HTR-8/SVneo (cell line): Measurements from ENCODE around the gene MBOAT2.

Source experiments
- DNase-seq: peaks from one replicate; pipeline ENCODE4 v3.0.0; 2011; ENCODE audit warnings: low spot score, mixed read lengths; ENCODE audit not compliant: insufficient read length
- FAIRE-seq: peaks from 2 replicates; lab custom pipeline; 2011; peaks lifted over from hg19 to GRCh38; lab: Jason Lieb, UNC

The MBOAT2 gene

DNA sequence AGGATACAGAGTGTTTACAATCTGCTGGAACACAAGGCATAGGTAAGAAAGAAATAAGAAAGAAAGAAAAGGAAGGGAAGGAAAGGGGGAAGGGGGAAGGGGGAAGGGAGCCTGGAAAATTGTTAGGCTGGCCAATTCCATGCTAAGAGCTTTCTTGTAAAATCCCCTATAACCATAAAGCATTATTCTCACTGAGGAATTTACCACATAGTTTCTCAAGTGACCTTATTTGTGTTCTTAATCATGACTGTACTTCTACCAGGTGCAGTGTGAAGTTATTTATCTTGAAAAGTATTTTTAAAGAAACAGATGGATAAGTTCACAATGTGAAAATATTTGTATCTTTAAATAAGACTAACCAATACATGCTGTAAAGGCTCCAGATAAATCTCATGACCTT, 126.9 kb downstream of the MBOAT2 start:
- DNase-seq (no peak), FAIRE-seq (no peak)

DNA sequence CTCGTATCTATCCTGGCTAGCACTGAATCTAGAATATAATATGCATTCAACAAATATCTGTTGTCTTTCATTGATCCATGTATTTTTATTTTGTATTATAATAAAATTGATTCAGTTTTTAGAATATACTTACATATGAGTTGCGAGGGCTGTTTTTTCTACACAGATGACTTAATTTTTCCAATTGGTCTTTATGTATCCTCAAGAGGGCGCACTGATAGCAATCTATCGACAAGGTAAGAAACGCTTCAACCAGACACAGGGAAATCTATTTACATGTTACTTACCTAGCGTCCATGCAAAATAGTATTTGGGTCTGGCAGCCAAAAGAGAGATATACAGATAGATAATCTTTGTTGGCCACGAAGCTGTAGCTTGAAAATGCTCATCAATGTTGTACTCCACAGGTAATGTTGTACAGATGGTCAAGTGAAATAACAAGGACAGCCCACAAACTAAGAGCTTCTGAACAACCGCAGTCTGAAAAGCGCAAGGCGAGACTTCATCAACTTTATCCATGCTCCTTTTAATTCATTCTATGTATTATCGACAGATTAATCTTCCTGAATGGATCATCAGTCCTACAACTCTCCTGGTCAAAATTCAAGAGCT, 130.6 kb downstream of the MBOAT2 start:
- FAIRE-seq (no peak), DNase-seq (peak; percentile 56)

DNA sequence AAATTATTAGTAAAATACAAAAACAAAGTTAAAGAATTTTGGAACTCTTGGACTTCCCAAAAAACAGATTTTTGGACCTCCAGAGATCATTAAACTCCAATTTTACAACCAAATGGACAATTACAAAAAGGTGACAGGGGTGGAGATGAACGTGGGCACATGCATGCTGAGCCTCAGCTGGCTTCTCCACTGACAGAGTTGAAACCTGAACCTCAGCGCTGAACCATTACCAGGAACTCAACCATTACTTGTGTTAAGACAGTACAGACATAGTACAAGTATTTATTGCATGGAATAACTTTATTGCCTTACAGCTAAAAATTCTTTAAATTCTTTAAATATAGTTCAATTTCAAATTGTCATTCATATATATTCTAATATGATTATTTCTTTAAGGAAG, 133.0 kb downstream of the MBOAT2 start:
- no peak for FAIRE-seq
- no peak for DNase-seq

DNA sequence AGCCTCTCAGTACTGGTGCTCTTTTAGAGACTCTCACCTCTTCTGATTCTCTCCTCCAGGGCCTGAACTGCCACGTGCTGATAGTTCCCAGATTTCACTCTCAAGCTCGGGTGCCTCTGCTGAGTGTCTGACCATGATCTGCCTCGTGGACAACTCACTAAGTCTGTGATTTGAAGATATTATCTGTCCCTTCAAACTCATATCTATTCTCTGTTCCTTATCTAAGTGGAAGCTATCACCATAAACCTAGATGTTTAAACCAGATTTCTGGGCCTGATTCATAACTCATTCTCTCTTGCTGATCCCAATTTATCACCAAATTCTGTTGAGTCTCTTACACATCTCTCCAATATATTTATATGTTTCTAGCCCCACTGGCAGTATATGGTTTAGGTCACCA, 136.1 kb downstream of the MBOAT2 start:
- FAIRE-seq (no peak), DNase-seq (no peak)

DNA sequence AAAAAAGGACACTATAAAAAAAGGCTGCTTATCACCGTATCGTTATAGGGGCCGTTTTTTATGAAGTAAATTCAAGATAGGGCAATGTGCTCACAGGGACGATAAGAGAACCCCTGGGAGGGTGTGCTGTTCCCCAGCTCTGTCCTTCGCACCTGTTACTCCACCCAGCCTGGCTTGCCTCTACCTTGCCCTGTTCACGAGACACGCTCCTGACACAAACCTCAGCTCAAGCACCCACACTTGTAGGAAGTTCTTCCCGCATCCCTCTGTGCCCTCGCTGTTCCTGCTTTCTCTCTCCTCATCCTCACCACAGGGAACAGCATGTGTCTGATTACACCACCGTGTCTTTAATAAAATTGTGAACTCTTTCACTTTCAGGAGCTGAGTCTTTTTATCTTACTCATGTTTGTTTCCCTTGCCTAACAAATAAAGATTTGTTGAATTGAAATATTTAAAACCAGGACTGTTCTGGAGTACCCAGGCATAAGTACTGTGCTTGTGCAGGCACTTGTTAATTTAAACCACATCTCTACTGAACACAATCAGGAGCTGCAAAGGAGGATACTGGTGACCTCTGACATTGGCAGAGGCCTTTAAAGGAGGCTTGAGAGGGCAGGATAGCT, 140.0 kb downstream of the MBOAT2 start:
- DNase-seq: no peak
- no peak for FAIRE-seq

DNA sequence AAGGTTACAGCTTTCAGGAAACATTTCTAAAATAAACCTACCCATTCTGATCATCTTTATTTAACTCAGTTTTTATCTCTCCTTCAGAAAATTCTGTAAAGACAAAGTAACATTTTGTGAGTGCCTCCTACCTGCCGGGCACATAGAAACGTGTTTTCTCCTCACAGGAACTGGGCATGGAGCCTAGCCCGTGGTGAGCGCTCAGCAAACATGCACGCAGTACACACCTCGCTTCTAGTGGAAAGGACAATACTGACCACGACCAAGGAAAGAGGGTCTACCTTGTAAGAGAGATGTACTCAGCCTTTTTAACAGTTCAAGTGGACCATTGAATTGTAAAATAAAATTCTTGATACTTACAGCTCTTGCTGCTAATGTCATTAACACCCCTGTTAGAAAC, 141.3 kb downstream of the MBOAT2 start:
- FAIRE-seq: no peak
- DNase-seq: no peak

DNA sequence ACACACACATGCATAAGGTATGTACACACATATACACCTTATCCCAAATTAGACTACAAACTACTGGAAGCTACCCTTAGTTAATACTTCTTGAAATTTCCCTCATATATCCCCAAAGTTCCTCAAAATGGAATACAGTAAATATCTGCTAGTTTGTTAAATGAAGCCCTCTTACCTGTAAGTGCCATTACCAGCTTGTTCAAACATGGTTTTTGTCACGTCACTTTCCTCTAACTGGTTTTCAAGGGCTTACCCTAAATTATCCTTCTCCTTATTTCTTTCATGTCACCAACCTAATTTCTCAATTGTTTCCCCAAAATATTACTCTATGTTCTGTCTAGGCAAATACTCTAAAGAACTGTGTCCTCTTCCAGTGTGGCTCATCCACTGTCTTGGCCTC, 141.7 kb downstream of the MBOAT2 start:
- no peak for DNase-seq
- FAIRE-seq: no peak

DNA sequence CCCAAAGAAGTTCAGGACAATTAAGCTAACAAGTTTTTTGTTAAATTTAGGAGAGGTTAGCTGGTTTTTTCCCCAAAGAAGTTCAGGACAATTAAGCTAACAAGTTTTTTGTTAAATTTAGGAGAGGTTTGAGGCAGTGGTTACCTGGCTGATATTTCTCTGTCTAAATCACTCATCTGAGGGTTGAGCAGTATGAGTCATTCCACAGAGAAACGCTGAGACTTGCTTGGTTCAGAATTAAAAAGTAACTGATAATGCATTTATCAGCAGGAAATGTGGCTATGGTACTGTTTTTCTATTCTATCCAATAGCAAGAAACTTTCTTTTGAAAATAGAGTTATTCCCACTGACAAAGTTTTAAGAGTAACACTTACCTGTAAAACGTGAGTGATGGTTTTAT, 143.2 kb downstream of the MBOAT2 start:
- DNase-seq (no peak), FAIRE-seq (no peak)

DNA sequence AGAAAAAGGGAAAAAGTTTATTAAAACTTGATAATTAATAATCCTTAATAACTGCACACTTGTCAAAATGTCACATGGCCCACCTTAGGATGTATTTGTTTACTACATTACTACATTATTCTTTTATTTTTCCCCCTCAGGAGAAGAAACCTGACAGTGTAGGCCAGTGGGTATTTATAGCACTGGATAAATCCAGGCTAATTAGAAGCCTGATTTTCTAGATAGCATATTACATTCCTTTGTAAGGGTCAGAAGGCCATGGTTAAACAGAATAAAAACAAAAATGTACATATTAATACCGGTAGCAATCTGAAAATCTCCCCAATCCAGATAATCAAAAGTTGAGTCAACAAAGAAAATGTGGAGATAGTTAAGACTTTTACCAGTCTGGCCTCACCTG, 144.6 kb downstream of the MBOAT2 start:
- DNase-seq (no peak), FAIRE-seq (no peak)

DNA sequence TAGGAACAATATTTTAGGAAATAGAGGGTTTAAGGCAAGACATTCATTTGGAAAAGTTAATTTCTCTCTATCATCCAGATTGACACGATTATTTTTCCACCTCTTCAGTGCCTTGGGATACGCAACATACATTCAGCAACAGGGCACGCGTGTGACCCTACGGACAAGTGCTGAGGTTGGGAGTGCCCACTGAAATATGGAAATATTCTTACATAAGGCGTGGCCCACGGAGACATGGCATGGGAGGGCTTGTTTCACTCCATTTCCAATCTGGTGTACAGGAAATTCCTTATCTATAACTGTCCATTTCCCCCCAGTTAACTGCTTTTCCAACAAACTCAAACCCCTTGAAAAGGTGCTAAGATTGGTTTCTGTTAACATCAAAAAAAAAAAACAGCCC, 145.2 kb downstream of the MBOAT2 start:
- no peak for DNase-seq
- FAIRE-seq: no peak

DNA sequence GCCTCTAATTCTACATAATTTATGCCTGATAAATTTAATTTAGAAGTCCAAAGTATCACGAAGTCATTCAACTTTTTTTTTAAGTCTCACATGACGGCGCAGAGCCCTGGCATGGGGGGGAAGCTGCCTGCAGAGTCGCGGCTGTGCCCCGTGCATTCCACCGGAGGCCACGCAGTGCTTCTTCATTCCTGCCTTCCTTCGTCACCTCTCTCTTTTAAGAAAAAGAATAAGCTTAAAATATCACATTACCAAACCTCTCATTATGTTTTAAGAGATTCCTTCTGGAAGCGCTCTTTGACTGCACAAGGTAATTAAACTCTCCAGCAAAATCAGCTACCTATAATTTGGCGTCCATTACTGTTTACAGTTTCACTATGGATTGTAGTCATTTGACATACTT, 145.8 kb downstream of the MBOAT2 start:
- FAIRE-seq (no peak), DNase-seq (no peak)

DNA sequence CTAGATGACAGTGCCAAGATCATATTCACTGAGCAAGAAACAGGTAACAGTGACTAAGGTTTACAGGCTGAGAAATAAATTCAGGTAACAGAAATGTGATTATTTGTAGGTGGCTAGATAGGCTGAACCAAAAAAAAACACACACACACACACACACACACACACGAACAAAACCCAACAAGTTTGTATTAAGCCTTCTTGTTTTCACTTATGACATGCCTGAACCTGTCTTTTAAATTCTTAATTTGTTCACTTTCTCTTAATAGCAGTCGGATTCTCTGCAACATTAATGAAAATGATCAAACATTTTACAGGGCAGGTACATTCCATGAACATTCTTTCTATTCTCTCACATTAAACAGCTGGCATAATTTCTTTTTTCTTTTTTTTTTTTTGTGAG, 147.3 kb downstream of the MBOAT2 start:
- FAIRE-seq: no peak
- no peak for DNase-seq

DNA sequence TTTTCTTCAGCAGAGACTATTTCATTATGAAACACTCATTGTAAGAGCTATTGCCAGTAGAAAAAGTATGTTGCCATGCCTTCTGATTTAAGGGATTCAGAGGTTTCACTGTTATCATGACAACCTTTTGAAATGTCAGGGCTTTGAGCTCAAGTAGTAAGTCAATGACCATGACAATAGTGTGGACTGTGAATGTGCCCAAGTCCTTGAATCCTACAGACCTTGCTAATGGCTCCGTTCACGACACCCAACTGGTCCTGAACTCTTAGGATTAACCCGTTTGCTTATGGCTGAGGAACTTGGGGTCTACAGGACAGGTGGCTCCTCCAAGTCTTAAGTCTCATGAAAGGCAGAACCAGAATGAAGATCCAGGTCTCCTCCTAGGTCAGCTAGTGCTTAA, 148.5 kb downstream of the MBOAT2 start:
- DNase-seq: no peak
- FAIRE-seq: peak; percentile 13

DNA sequence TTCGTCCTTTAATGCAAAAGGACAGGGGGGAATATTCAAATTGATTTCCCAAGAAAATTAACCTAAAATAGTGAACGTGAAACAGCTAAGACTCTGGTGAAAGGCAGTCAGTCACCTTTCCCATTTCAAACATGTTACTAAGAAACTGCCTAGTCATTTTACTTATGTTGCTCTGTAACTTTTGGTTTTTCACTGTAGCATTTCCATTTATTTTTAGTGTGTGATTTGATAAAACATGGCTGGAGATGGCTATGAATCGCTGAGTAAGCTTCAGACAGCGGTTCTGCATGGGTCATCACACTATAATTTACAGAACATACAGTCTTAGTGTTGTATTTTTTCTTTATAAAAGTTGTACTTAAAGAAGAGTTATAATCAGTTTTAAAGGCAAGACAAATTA, 150.1 kb downstream of the MBOAT2 start:
- FAIRE-seq (no peak), DNase-seq (no peak)

DNA sequence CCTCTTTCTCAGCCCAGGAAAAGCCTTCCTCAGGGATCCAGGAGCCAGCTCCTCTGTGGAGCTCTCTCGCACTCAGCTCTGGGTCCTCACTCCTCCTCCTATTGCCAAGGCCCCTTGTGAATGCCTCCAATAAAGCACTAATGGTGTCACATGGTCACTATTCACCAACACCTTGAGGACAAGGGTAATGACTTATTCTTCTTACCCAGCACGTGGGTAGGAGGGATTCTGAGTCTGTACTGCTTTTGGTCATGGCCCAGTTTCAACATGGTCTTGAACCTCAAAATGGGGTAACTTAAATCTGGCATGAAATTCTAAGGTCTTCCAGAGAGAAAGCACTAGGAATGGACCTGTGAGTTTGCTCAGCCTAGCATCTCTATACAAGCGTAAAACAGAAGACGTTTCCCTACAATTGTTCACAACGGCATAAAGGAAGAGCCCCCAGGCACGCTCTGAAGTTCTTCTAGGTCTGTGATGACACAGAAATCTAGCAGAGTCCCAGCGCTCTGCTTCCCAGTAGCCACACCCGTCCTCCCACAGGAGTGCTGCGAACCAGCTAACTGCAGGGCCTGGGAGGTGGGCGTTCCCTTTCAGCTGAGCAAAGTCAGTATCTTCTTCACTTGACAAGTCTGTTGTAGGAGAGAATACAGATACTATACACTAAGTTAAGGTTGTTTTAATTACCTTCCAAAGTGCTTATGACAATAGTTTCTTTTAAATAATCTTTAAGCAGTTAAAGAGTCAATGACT, 151.5 kb downstream of the MBOAT2 start:
- no peak for DNase-seq
- FAIRE-seq: no peak

DNA sequence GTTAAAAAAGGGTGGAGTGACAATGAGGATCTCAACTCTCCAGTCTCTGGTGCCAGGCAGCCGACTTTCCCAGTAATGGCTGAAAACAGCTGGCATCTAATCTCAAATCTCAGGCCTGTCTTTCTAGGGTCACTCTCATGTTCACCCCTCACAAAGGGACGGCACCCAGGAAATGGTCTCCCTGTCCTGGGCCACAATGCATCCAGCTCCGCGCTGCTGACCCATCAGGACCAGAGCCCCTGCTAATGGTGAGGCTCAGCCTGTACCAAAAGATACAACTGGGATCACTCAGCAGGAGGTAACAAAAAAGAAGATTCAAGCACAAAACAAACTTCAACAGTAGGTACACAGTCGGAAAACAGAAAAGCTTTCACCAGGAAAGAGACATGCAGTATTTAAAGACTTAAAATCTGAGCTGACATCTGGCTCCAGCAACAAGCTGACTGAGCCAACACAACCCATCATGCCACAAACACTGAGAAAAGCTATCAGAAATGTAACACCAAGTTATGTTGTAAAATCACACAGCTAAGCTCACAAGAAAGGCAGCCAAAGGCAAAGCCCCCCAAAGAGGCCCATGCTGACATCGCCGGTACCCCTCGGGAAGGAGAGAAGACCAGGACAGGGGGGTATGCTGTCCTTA, 152.5 kb downstream of the MBOAT2 start:
- DNase-seq (no peak), FAIRE-seq (no peak)

DNA sequence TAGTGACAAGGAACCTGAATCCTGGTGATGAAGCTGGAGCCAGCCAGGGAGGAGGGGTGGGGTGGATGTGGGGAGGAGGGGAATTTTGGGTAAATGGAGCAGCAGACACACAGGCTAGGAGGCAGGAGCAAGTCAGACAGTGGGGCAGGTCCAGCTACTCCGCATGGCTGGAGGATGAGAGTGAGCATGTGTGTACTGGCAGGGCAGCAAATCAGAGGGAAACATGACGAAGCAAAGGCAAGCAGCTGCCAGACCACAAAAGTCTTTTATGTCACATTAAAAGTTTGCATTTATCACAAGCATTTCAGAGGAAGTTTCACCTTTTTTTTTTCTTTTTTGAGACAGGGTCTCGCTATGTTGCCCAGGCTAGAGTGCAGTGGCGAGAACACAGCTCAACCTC, 154.2 kb downstream of the MBOAT2 start:
- FAIRE-seq: no peak
- no peak for DNase-seq

DNA sequence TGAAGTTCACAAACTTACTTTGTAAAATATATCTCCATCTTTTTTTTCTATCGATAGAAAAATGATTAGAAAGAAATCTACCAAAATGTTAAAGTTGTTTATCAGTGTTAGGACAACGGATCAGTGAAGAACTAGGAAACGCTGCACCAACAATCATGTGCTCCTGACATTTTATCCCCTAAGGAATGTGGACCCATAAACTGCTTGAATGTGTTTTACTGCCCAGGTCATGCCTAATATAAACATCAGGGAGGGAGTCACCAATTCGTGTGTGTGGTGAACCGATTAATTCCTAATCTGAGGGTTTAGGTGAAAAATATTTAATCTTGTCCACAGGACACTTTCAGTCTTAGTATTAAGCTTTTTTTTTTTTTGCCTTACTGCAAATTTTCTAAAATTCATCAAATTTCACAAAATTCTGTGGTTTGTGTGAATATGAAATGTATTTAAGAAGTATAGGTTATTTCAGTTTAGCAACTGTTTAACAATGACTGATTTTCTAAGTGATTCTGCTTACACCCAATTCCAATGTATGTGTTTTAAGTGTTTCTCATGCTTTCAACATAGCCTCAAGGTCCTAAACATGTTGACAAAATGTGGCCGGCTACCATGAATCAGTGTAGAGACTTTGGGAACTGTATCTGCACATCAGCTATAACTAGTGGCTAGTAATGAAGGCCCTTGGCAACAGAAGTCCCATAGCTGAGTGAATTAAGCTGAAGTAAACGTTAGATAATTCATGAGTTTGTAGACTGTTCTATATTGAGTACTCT, 155.0 kb downstream of the MBOAT2 start:
- no peak for FAIRE-seq
- no peak for DNase-seq

DNA sequence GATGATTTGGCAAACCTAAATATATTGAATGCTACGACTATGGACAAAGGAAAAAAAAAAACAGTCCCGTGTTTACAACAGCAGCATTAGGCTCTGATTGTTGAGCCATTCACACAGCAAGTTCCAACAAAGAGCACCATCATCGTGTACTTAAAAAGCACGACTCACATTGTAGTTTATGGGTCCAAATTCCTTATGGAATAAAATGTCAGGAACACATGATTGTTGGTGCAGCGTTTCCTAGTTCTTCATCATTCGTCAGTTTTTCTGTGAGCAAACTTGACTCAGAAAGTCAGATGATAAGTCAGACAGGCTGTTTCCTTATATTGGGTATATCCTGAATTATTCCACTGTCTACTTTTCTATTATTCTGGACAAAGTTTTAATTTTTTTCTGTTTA, 156.1 kb downstream of the MBOAT2 start:
- DNase-seq (no peak), FAIRE-seq (no peak)

DNA sequence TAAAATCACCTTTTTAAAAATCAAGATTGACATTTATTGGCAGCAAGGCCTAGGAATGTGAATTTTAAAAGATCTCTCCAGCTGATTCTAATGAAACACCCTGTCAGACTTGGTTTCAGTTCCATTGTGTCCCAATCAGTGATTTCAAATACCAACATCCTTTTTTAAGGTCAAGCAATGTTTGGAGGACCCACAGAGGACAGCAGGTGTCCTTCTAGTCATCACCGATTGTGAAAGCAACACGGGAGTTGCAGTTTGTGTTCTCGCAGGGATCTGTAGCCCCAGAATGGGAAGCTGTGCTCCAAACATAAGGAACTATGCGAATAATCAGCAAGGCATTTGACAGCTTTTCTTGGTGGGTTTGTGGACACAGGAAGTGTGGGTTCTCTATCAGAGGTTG, 161.6 kb downstream of the MBOAT2 start:
- FAIRE-seq (no peak), DNase-seq (no peak)
